Sigmoid colon (tissue), 7 donors: ENCODE measurements around the gene SLC16A4. TPM values are rescaled to one million over a fixed set of nuclear protein-coding genes. Genes with fewer than 3 reads are reported as not detected.
A peak's percentile ranks its signal among the peaks of the same experiment; 100 is the strongest.

Experiments
- DNase-seq: peaks from one replicate; pipeline ENCODE4 v3.0.0-alpha.2; 2019
- H3K27ac ChIP-seq, 4 donors: fragments of 200-600 bp; sonication (generic); one replicate each; pipeline ENCODE4 v1.5.1; 2016 to 2019; ENCODE audit warnings: mild to moderate bottlenecking in 1 of 4
- H3K27me3 ChIP-seq, 3 donors: fragments of 200-600 bp; sonication (generic); one replicate each; pipeline ENCODE4 v1.5.1; 2019; ENCODE audit warnings: mild to moderate bottlenecking in 1 of 3
- H3K36me3 ChIP-seq, 4 donors: fragments of 200-600 bp; sonication (generic); one replicate each; pipeline ENCODE4 v1.5.1; 2016 to 2019
- H3K4me1 ChIP-seq, 4 donors: fragments of 200-600 bp; sonication (generic); one replicate each; pipeline ENCODE4 v1.5.1; 2017 to 2019
- H3K4me3 ChIP-seq, 4 donors: fragments of 200-600 bp; sonication (generic); one replicate each; pipeline ENCODE4 v1.5.1; 2017 to 2019; ENCODE audit warnings: mild to moderate bottlenecking in 2 of 4, moderate library complexity in 1 of 4
- H3K9me3 ChIP-seq, 4 donors: fragments of 200-600 bp in 3 of 4; sonication (generic) in 3 of 4; one replicate each; pipeline versions ENCODE4 v1.5.1 to v1.6.1; 2013 to 2019
- CTCF ChIP-seq, 4 experiments: fragments of 450-650 bp in 3 of 4; fragments of 200-600 bp in 1 of 4; IDR thresholded peaks; one replicate each; pipeline ENCODE4 v1.5.1; 2016 to 2019; ENCODE audit warnings: antibody characterized with exemption in 4 of 4, mild to moderate bottlenecking in 3 of 4, moderate library complexity in 2 of 4
- EP300 ChIP-seq, 4 donors: sonication (generic); formaldehyde crosslinking; IDR thresholded peaks; one replicate each; pipeline ENCODE4 v1.6.1; 2017; ENCODE audit warnings: antibody characterized with exemption in 4 of 4
- POLR2A ChIP-seq, 2 donors: fragments of 450-650 bp; IDR thresholded peaks; one replicate each; pipeline ENCODE4 v1.6.1; 2016; ENCODE audit warnings: antibody characterized with exemption in 2 of 2, mild to moderate bottlenecking in 2 of 2, moderate library complexity in 2 of 2
- POLR2AphosphoS5 ChIP-seq, 4 donors: sonication (generic); formaldehyde crosslinking; IDR thresholded peaks; one replicate each; pipeline ENCODE4 v1.6.1; 2017; ENCODE audit warnings: antibody characterized with exemption in 4 of 4
- WGBS, 2 donors: extraction: QIAGEN DNeasy Blood & Tissue Kit; methylation state at CpG; one replicate each; pipeline ENCODE4 v1.1.7; 2013; 5-methylcytosine and 5-hydroxymethylcytosine counted together
- intact Hi-C: fragments of 100-400 bp; cut with DNase I; formaldehyde crosslinking; loops from one replicate; pipeline ENCODE4 v1.15.1; 2023
- polyA plus RNA-seq, 3 donors: library from polyadenylated mRNA; stranded (reverse); fragments of 200-250 nt; gene quantifications; one replicate each; pipeline ENCODE4 v1.2.3, GENCODE V29; 2013
- total RNA-seq, 4 donors: library from RNA; depleted of rRNA; stranded (reverse); fragments of >200 nt; gene quantifications; one replicate each; pipeline ENCODE4 v1.1.0, GENCODE V29; 2016
- donor health status: healthy with polysubstance abuse.
- donor health status: Bipolar disorder and iron deficiency.
- donor health status: healthy.

SLC16A4 gene
- total and polyA plus RNA-seq, 7 donors: 1.6 to 10.2 (median 5.2) TPM; not detected in 1

- Histone ChIP-seq H3K27ac (no peak overlapping the region), H3K36me3 (peaks cover 0 to 20% (median 1%) of the 10 kb centered on the region in 4 donors)
Observed at GRCh38 chr1:110384581-110385321, 6.1 kb downstream of the SLC16A4 start.

GRCh38 chr1:110383251-110383990 lies 7.4 kb downstream of the SLC16A4 start:
- Histone ChIP-seq H3K27ac (peak overlapping the region in 1 of 4 donors; percentile 2), H3K9me3 (peaks cover 0 to 1% (median 0%) of the 10 kb centered on the region in 4 donors), H3K36me3 (peaks cover 0 to 30% (median 1%) of the 10 kb centered on the region in 4 donors), H3K27me3 (no peaks in the 10 kb centered on the region), H3K4me3 (no peak overlapping the region), H3K4me1 (no peaks in the 10 kb centered on the region)
- intact Hi-C loops: no loop called here
- DNase-seq: no peak
- TF ChIP-seq POLR2AphosphoS5 (IDR thresholded peaks at IDR 0.05) (no peak), POLR2A (IDR thresholded peaks at IDR 0.05) (no peak)
- WGBS, 2 donors: 57 to 77% methylated on average over 5 of the region's 5 CpGs

More at GRCh38 chr1:110384581-110385321, 6.1 kb downstream of the SLC16A4 start:
- DNase-seq: no peak
- Histone ChIP-seq H3K9me3 (peaks cover 0 to 1% (median 0%) of the 10 kb centered on the region in 4 donors), H3K4me3 (no peak overlapping the region), H3K4me1 (peaks cover 0 to 3% (median 0%) of the 10 kb centered on the region in 4 donors), H3K27me3 (no peaks in the 10 kb centered on the region)
- intact Hi-C loops: loop anchor here (5.0 kb wide), 1 partner anchor 42 kb away; no protein-coding TSS in a partner anchor
- 45 to 61% methylated on average over 19 of the region's 19 CpGs for WGBS, 2 donors
- no peak for TF ChIP-seq POLR2A (IDR thresholded peaks at IDR 0.05)
- TF ChIP-seq EP300 (IDR thresholded peaks at IDR 0.05): no peak
- no peak for TF ChIP-seq POLR2AphosphoS5 (IDR thresholded peaks at IDR 0.05)
- no peak for TF ChIP-seq CTCF (IDR thresholded peaks at IDR 0.05)

- WGBS, 2 donors: 77 to 85% methylated on average over 10 of the region's 10 CpGs
- no peaks in the 10 kb centered on the region for H3K27me3 ChIP-seq
- intact Hi-C loops: no loop called here
- no peaks in the 10 kb centered on the region for H3K4me1 ChIP-seq
- no peak overlapping the region for H3K4me3 ChIP-seq
- H3K9me3 ChIP-seq: peaks cover 0 to 1% (median 0%) of the 10 kb centered on the region in 4 donors
- DNase-seq: no peak
- H3K36me3 ChIP-seq: peaks cover 0 to 55% (median 7%) of the 10 kb centered on the region in 4 donors
- TF ChIP-seq POLR2A (IDR thresholded peaks at IDR 0.05) (no peak), POLR2AphosphoS5 (IDR thresholded peaks at IDR 0.05) (no peak), CTCF (IDR thresholded peaks at IDR 0.05) (no peak), EP300 (IDR thresholded peaks at IDR 0.05) (no peak)
- H3K27ac ChIP-seq: no peak overlapping the region
Observed at GRCh38 chr1:110380672-110381283, 10.0 kb downstream of the SLC16A4 start.

GRCh38 chr1:110375490-110375889 lies 15.3 kb downstream of the SLC16A4 start:
- no peak overlapping the region for H3K27ac ChIP-seq
- H3K27me3 ChIP-seq: no peaks in the 10 kb centered on the region
- no peak for DNase-seq
- H3K4me3 ChIP-seq: no peak overlapping the region
- WGBS, 2 donors: 92 to 94% methylated on average over 1 of the region's 1 CpG
- intact Hi-C loops: no loop called here
- TF ChIP-seq POLR2AphosphoS5 (IDR thresholded peaks at IDR 0.05) (no peak), POLR2A (IDR thresholded peaks at IDR 0.05) (no peak), EP300 (IDR thresholded peaks at IDR 0.05) (no peak), CTCF (IDR thresholded peaks at IDR 0.05) (no peak)
- H3K4me1 ChIP-seq: no peaks in the 10 kb centered on the region
- H3K9me3 ChIP-seq: peaks cover 0 to 1% (median 0%) of the 10 kb centered on the region in 4 donors
- peaks cover 0 to 84% (median 13%) of the 10 kb centered on the region in 4 donors for H3K36me3 ChIP-seq

- Histone ChIP-seq H3K4me3 (no peak overlapping the region), H3K36me3 (peaks cover 0 to 56% (median 7%) of the 10 kb centered on the region in 4 donors), H3K9me3 (no peaks in the 10 kb centered on the region), H3K27ac (no peak overlapping the region), H3K27me3 (no peaks in the 10 kb centered on the region), H3K4me1 (no peaks in the 10 kb centered on the region)
- WGBS, 2 donors: 13 to 55% methylated on average over 1 of the region's 1 CpG
- intact Hi-C loops: no loop called here
- no peak for TF ChIP-seq POLR2AphosphoS5 (IDR thresholded peaks at IDR 0.05)
- no peak for TF ChIP-seq EP300 (IDR thresholded peaks at IDR 0.05)
- TF ChIP-seq POLR2A (IDR thresholded peaks at IDR 0.05): no peak
- no peak for TF ChIP-seq CTCF (IDR thresholded peaks at IDR 0.05)
- DNase-seq: no peak
Observed at GRCh38 chr1:110370827-110371226, 20.0 kb downstream of the SLC16A4 start.
